GM18867 (cell line): ENCODE data around the gene GATA5.
"Not testable (repeated sequence)": the region's sequence is repeated elsewhere in the genome, so short reads cannot be mapped to it uniquely, and the experiment has no call there.

Source experiments
- ATAC-seq: cut with Tn5 transposase; IDR thresholded peaks from one replicate; pipeline ENCODE4 v1.9.1; 2021; ENCODE audit warnings: mild to moderate bottlenecking, moderate library complexity; ENCODE audit not compliant: unreplicated experiment

GATA5 gene

DNA sequence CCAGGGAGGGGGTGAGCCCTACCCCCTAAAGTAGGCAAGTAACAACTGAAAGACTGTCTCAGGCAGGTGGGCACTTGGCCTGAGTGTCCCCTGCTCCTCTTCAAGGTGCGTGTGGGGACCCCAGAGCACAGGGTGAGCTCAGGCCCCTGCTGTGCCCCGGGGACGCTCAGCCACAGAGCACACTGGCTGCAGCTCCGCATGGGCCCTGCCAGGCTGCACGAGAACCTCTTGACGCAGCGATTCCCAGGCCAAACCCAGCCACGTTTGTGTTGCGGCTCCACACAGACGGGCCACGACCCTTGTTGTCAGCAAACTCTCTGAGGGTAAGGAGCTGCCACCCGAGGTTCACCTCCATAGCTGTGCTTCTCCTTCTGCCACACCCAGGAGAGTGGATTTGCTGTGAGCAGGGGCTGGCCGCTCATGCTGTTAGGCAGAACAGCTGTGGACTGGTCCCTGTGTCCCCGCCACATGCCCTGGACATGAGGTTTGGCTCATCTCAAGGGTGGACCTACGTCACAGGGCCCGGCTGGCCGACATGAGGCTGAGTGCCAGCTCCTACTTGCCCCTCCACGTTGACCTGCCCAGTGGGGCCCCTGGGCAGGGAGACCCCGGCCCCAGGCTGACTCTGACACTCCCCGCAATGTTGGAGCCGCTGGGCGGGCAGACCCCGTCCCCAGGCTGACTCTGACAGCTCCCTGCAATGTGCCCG is 29.7 kb upstream of the GATA5 start:
- no peak for ATAC-seq

DNA sequence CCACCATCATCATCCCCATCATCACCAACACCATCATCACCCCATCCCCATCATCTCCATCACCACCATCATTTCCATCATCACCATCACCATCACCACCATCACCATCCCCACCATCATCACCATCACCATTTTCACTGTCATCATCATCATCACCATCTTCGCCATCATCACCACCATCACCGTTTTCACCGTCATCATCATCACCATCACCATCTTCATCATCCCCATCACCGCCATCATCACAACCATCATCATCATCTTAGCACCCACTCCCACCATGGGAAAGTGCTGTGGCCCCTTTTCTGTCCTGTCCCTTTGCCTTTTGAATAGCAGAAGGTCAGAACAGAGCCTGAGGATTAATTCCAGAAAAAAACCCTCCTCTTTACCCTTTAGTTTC is 28.5 kb upstream of the GATA5 start:
- ATAC-seq: no peak

DNA sequence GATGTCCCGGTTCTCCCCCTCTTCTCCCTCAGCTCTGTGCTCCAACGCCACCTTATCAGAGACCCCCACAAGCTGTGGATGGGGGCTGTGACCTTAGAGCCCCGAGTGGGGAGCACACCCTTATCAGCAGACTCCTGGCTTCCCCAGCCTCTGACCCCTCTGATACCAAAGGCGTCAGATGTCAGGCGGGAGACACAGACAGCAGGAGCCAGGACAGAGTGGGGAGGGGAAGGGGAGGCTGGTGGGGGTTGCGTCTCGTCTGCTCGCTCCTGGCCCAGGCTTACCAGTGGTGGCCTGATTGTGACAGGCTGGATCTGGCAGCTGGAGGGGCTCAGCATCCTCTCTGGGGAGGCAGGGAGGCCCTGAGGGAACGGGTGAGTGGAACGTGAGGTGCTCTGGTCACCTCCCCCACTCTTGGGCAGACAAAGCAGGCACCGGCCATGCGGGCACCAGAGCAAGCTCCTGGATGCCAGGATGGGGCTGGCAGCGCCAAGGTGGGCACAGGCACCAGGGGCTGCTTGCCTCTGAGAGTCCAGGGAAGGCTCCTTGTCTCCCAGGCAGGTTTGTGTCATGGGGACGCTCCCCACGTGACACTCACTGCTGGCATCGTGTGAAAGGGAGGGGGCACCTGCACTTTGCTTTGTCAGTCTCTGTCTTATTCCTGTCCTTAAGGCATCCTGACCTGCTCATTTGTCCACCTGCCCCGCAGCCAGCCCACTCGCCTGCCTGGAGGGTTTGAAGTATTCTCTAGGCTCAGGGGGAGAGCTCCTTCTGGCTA is 27.8 kb upstream of the GATA5 start:
- ATAC-seq: no peak

DNA sequence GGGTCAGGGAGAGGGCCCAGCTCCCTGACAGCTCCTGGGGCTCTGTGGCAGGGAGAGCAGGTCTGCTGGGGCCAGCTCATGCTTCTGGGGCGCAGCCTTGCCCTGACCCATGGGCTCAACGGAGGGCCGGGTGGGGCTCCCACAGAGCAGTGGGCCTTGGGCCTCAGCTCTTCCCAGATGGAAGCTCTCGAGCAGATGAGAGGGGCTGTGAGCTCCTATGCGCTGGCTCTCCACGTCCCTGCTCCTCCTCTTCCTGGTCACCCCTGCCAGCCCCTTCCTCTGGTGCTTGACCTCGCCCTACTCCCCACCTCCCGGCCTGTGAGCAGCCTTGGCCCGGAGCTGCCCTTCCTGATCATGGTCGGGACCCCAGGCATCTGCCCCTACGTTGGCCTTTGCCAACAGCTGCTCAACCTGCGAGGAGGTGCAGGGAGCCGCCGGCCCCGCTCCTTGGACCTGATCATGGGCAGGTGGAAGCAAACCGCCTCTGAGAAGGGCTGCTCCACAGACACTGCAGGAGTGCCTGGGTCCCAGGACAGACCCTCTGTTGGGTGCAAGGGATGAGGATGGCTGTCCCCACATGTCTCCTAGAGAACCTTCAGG is 26.8 kb upstream of the GATA5 start:
- ATAC-seq: no peak

DNA sequence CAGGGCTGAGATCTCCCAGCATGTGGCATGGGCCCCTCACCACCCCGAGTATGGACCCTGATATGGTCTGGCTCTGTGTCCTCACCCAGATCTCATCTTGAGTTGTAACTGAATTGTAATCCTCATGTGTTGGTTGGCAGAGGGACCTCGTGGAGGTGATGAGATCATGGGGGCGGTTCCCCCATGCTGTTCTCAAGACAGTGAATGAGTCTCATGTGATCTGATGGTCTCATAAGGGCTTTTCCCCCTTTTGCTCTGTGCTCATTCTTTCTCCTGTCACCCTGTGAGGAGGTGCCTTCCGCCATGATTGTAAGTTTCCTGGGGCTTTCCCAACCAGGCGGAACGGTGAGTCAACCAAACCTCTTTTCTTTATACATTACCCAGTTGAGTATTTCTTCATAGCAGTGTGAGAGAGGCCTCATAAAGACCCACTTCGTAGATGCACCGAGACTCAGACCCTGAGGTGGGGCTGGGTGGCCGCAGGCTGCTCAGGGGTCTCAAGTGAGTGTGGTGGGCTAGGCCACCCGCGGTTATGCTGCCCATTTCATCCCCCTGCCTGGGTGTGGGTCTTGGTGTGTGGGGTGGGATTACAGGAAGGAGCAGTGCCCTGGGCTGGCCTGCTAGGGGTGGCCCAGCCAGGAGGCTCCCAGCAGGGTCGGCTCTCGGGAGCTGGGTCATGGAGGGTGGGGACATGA is 26.2 kb upstream of the GATA5 start:
- peak; percentile 54 for ATAC-seq

DNA sequence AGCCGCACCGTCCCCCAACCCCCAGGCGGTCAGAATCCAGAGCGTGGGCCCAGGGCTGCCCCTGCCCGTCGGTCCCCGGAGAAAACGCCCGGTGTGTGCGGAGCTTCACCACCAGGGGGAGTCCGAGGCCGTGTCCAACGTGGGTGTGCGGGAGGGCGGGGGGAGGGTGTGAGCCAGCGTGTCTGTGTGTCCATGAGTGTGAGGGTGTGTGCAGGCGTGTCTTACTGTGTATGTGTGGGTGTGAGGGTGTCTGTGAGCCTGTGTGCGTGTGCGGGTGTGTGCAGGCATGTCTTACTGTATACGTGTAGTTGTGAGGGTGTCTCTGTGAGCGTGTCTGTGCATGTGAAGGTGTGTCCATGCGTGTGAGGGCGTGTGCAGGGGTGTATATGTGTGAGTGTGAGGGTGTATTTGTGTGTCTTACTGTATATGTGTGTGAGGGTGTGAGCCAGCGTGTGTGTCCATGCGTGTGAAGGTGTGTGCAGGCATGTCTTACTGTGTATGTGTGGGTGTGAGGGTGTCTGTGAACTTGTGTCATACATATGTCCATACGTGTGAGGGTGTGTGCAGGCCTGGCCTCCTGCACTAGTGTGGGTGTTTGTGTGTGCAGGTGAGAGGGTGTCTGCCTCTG is 24.6 kb upstream of the GATA5 start:
- no peak for ATAC-seq

DNA sequence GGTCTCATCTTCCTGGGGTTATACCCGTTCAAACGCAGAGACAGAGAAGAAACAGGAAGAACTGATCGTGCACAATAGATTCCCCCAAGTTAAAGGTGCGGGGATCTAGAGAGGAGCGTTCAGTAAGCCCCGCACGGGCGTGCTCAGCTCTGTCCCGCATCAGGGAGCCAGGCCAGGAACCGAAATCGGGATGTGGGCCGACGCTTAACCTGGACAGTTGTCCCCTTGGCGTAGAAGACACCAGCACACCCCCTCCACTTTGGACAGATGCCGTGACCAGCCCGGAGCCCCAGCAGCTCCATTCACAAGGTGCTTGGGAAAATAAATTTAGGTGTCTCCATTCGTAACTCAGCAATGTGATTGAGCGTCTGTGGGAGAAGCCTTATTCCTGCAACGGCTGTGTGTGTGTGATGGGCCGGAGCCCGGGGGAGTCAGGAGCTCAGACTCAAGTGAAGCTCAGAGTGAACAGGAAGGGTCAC is 24.0 kb upstream of the GATA5 start:
- no peak for ATAC-seq

DNA sequence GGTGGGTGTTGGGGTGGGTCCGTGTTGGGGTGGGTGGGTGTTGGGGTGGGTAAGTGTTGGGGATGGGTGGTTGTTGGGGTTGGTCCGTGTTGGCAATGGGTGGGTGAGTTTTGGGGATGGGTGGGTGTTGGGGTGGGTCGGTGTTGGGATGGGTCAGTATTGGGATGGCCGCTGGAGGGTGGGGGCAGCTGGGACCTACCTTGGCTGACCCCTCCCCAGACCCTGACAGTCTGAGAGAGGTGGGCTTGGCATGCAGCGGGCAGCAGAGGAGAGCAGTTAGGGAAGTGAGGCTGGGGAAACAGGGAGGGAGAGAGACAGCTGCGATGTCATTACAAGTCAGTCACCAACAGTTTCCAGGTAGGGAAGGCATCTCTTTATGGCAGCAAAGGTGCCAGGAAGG is 23.1 kb upstream of the GATA5 start:
- ATAC-seq: no peak

DNA sequence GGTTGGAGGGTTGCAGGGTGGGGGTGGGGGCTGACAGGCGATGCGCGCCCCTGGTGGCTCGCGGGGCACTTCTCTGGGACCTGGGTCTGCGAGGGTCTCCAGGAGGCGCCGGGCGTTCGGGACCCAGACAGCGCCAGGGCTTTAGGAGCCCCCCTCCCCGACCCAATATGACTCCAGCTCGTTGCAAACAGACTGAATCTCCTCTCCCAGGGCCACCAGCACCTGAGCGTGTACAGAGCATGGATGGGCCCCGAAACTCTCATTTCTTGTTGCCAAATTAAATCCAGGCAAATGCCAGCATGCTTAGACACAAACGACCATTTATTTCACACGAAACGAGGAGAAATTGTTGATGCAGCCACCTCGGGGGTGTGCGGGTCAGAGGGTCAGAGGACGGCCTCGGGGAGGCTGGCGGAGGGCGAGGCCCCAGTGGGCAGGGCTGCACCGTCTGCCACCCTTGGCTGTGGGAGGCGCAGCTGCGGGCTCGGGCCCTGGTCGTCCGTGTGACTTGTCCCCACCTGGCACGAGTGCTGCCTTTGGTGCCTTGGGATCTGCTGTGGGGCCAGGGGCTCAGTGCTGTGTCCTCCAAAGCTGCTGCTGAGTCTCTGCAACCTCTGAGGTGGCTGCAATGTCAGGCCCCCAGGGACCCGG is 20.9 kb upstream of the GATA5 start:
- no peak for ATAC-seq

DNA sequence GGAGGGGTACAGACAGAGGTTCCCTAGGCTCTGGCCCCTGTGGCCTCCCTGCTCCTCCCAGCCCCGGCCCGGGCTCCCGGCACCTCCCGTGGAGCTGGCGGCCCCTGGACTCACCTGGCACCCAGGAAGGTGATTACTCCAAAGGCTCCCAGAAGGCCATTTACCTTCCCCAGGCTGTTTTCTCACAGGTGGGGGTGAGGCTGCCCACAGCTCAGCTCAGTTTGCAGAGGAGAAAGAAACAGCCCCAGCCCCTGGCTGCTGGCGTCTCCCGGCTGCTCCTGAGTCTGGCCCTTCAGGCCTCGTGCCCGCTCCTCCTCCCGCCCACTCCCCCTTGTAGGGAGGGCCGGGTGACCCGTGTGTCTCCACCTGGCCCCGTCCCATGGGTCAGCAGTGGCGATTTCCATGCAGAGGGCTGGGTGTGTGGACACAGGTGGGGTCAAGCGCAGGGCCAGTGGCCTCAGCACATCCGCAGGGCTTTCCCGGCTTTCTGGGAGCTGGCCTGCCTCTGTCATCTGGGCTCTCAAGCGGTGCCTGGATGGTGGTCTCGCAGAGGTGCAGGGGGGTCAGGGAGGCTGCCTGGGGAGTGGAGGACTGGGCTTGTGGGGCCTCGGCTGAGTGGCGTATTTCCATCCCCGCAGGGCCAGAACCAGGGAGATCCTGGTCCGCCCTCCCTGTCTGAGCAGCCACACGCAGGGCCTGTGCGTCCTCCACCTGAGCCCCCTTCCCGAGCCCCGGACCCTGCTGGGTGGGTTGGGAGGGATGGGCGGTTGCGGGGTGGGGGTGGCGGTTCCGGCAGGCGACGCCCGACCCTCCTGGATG is 20.2 kb upstream of the GATA5 start:
- no peak for ATAC-seq

DNA sequence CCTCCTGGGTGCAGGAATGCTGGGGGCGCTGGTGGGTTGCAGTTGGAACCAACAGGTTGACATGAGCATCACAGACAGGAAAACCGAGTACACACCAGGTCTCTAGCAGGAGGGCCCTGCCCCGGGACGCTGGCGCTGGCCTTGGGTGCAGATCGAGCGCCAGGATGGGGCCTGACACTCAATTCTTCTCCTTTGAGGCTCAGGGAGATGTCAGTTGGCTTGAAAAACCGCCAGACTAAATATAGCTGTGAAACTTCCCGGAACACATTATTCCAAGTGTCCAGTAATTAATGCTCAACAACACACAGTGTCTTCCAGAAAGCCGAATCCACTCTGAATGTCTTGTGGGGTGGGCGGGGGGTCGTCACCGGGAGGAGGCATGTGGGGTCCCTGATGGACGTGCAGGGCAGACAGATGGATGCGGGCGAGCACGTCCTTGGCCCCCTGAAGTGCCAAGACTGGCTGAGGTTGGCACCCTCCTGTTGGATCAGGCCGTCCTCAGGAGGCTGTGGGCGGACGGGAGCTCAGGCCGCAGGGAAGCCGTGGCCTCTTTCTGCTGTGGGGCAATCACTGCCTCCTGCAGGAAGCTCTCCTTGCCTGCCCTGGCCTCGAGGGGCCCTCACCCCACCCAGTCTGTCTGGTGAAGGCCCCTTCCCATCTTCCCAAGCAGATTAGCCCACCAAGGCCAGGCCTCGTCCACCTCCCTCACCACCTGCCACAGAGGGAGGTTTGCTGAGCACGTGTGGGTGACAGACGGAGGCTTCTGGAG is 19.4 kb upstream of the GATA5 start:
- ATAC-seq: no peak

DNA sequence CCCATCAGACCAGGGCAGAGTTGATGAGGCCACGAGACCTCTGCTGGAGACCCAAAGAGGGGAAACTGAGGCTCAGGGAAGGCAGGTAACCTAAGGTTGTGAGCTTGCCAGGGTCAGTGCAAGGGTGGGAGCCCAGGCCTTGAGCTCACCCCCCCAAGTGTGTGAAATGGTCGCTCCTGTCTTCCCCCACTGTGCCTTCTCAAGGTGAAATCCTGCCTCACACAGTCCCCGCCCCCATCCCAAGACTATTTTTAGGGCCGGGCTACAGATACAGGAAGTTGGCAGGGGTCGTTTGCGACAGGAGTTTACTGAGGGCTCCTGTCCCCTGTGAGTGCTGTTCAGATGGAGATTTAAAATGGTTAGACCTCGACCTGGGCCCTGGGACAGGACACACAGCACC is 18.7 kb upstream of the GATA5 start:
- no peak for ATAC-seq

DNA sequence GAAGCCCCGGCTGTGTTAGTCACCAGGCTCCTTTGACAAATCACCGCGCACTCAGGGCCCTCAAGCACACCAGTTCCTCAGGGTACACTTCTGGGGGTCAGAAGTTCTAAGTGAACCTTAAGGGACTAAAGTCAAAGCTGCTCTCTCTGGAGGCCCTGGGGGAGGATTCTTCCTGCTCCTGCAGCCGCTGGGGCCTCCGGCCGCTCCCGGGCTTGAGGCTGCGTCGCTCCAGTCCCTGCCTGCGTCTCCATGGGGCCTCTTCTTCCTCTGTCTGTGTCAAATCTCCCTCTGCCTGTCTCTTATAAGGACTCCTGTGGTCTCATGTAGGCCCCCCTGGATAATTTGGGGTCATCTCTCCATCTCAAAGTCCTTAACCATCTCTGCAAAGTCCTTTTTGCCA is 18.1 kb upstream of the GATA5 start:
- ATAC-seq: no peak

DNA sequence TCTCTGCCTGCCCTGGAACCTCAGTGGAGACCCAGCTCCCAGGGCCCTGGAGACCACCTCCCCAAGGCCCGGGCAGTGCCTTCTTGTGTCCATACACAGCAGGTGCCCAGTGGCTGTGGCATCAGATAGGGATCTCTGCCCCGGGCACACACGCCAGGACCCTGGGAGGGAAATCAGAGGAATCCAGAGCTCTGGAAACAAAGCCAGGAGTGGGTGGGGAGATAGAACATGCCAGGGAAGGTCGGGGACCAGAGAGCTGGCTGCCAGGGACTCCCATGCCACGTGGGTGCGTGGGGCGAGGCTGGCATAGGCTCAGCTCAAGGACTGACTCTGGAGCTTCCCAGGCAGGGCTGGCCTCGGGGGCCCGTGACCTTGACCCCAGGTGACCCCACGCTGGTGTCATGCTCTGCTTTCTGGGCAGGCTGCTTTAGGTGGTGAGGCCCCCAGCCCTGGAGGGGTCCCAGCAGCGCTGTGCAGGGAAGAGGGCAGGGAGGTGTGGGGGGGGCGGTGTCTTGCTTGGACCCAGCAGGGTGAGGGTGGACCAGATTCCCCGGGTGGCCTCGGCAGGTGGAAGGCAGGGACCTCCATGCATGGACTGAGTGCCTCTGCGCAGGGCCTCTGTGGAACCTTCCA is 17.6 kb upstream of the GATA5 start:
- no peak for ATAC-seq

DNA sequence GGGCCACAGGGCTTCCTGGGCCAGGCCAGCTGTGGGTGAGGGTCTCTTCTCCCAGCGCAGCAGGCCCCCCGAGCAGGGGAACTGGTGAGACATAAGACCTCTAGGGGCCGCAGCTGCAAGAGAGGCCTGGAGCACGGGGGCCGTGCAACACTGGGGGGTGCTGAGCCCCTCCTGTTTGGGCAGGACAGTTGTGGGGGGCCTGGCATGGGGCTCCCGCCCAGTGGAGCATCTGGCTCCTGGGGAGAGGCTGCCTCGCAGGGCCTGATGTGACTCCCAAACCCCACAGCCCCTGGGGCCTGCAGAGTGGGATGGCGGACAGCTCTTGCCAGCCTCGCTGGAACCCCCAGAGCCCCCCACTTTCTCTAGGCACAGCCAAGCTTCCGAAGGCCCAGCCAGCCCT is 16.9 kb upstream of the GATA5 start:
- no peak for ATAC-seq

DNA sequence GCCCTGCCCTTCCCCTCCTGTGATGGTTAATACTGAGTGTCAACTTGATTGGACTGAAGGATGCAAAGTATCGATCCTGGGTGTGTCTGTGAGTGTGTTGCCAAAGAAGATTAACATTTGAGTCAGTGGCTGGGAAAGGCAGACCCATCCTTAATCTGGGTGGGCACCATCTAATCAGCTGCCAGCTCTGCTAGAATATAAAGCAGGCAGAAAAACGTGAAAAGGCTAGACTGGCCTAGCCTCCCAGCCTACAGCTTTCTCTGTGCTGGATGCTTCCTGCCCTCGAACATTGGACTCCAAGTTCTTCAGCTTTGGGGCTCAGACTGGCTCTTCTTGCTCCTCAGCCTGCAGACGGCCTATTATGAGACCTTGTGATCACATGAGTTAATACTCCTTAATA is 15.0 kb upstream of the GATA5 start:
- ATAC-seq: not testable (repeated sequence)

DNA sequence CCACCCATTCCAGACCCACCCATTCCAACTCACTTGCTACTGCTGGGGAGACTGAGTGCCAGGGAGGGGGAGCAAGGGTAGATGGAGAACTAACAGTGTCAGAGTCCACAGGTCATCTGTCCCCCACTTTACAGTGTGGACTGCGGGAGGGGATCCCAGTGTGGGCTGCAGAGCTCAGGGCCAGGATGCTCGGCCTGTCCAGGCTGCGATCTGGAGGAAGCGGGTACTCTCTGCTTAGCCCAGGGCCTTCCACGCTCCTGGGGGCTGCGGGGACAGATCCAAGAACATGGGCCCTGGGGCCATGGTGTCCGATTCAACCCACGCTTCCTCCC is 14.1 kb upstream of the GATA5 start:
- no peak for ATAC-seq

DNA sequence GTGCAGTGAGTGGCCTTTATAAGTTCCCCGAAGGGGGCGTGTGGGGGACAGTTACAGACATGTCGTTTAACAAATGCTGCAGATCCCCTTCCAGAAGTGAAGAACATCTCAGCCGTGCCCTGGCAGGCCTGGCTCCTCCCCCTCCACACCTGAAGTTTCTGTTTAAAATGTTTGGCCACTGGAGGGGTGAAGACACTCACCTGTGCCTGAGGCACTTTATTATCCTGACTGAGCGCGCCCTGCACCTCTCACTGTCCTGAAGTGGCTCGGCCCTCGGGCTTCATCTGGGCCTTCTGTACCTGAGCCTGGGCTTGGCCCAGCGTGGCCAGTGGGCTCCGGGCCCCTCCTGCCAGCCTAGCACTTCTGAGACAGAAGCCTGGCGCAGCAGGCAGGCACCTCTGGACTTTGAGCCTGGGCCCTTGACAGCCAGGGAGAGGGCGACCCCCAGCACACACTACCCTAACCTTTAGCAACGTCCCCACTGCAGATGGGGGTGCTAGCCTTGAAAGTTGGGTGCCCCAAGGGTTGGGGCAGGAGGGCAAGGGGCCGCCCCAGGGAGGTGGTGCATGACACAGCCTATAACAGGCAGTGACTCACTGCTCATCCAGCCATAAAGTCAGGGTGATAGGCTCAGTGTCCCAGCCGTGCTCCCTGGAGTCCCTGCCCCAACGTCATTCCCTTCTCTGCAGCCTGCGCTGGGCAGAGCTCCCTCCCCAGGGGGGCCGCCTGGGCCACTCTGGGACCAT is 13.6 kb upstream of the GATA5 start:
- ATAC-seq: no peak
